ENCODE results near the gene CD59. TPM values are rescaled to one million over a fixed set of nuclear protein-coding genes. Genes with fewer than 3 reads are reported as not detected.
"Not testable (repeated sequence)": the region's sequence is repeated elsewhere in the genome, so short reads cannot be mapped to it uniquely, and the experiment has no call there.

Gene CD59
- total RNA-seq, 4 donors from 2014 or later, result 476 to 717 (median 695) TPM

DNA sequence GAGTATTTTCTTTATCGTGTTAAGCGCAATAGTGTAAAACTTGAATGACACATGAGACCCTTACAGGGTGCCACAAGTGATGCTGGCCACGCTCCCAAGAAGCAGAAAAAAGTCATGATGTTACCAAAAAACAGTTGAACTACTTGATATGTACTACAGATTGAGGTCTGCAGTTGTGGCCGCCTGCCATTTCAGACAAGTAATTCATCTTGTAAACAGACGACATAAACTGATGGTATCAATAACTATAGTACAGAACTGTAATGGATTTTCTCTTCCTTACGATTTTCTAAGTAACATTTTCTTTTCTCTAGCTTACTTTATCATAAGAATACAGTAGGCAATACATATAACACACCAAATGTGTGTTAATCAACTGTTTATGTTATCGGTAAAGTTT, 5.5 kb downstream of the CD59 start:
- H3K4me3 ChIP-seq, result peak overlapping the region; percentile 1 to 35 (median 16)

DNA sequence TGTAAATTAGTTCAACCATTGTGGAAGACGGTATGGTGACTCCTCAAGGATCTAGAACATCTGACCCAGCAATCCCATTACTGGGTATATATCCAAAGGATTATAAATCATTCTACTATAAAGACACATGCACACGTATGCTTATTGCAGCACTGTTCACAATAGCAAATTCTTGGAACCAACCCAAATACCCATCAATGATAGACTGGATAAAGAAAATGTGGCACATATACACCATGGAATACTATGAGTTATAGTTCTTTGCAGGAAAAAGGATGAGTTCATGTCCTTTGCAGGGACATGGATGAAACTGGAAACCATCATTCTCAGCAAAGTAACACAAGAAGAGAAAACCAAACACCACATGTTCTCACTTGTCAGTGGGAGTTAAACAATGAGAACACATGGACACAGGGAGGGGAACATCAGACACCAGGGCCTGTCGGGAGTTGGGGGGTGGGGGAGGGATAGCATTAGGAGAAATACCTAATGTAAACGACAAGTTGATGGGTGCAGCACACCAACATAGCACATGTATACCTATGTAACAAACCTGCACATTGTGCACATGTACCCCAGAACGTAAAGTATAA, 7.1 kb downstream of the CD59 start:
- in situ Hi-C loops (cut with MboI; ENCODE audit: low sequenced_read_pairs in 4 of 4); ATAC-seq; H3K4me3 ChIP-seq; intact Hi-C loops (cut with DNase I; ENCODE audit: low total_unique reads); DNase-seq; H3K36me3 ChIP-seq; H3K9me3 ChIP-seq; H3K27me3 ChIP-seq: not testable (repeated sequence)
- Histone ChIP-seq H3K4me1 (peaks cover 86 to 93% of the 10 kb centered on the region in 2 donors), H3K27ac (peak overlapping the region; percentile 21 to 99 (median 96))

More for the DNA sequence above, 5.5 kb downstream of the CD59 start:
- Histone ChIP-seq H3K4me1 (peaks cover 74 to 80% of the 10 kb centered on the region in 2 donors), H3K27me3 (no peaks in the 10 kb centered on the region), H3K27ac (peak overlapping the region; percentile 92 to 99 (median 98)), H3K36me3 (no peaks in the 10 kb centered on the region), H3K9me3 (no peaks in the 10 kb centered on the region)
- in situ Hi-C loops (cut with MboI; ENCODE audit: low sequenced_read_pairs in 4 of 4), result no loop called here
- intact Hi-C loops (cut with DNase I; ENCODE audit: low total_unique reads), result no loop called here
- ATAC-seq, result no peak
- TF ChIP-seq, protein P1, sequence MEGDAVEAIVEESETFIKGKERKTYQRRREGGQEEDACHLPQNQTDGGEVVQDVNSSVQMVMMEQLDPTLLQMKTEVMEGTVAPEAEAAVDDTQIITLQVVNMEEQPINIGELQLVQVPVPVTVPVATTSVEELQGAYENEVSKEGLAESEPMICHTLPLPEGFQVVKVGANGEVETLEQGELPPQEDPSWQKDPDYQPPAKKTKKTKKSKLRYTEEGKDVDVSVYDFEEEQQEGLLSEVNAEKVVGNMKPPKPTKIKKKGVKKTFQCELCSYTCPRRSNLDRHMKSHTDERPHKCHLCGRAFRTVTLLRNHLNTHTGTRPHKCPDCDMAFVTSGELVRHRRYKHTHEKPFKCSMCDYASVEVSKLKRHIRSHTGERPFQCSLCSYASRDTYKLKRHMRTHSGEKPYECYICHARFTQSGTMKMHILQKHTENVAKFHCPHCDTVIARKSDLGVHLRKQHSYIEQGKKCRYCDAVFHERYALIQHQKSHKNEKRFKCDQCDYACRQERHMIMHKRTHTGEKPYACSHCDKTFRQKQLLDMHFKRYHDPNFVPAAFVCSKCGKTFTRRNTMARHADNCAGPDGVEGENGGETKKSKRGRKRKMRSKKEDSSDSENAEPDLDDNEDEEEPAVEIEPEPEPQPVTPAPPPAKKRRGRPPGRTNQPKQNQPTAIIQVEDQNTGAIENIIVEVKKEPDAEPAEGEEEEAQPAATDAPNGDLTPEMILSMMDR (IDR thresholded peaks at IDR 0.05 in 4 of 5, conservative IDR thresholded peaks at IDR 0.05 in 1 of 5), result no peak
- no peak for TF ChIP-seq POLR2A (IDR thresholded peaks at IDR 0.05)
- no peak for DNase-seq

DNA sequence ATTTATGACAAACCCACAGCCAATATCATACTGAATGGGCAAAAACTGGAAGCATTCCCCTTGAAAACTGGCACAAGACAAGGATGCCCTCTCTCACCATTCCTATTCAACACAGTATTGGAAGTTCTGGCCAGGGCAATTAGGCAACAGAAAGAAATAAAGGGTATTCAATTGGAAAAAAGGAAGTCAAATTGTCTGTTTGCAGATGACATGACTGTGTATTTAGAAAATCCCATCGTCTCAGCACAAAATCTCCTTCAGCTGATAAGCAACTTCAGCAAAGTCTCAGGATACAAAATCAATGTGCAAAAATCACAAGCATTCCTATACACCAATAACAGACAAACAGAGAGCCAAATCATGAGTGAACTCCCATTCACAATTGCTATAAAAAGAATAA, 8.7 kb downstream of the CD59 start:
- H3K27ac ChIP-seq, result peak overlapping the region in 3 of 4 donors; percentile 92 to 99 (median 99)
- H3K27me3 ChIP-seq; H3K36me3 ChIP-seq; ATAC-seq; H3K4me3 ChIP-seq; DNase-seq; in situ Hi-C loops (cut with MboI; ENCODE audit: low sequenced_read_pairs in 4 of 4); H3K9me3 ChIP-seq; intact Hi-C loops (cut with DNase I; ENCODE audit: low total_unique reads): not testable (repeated sequence)
- peaks cover 86 to 93% of the 10 kb centered on the region in 2 donors for H3K4me1 ChIP-seq

DNA sequence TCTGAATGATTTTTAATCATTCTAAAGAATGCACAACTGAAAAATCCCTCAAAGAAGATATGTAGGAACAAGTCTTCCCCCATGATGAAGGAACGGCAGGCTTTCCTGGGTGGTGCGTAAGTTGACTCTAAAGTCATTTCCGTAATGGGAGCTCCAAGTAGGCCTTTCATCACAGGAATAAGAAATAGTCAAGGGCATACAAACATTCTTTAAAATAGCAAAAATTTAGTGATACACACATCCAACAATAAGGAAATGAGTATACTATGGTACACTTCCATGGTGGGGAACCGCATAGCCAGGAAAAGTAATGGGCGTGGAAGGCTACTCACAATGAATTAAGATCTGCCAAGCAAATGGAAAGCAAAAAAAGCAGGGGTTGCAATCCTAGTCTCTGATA, 10.7 kb downstream of the CD59 start:
- intact Hi-C loops (cut with DNase I; ENCODE audit: low total_unique reads) (no loop called here), in situ Hi-C loops (cut with MboI; ENCODE audit: low sequenced_read_pairs in 4 of 4) (no loop called here)
- no peak for DNase-seq
- H3K9me3 ChIP-seq, result no peaks in the 10 kb centered on the region
- no peak overlapping the region for H3K4me3 ChIP-seq
- peaks cover 0 to under 1% of the 10 kb centered on the region in 2 donors for H3K36me3 ChIP-seq
- TF ChIP-seq, protein P1 (IDR thresholded peaks at IDR 0.05 in 4 of 5, conservative IDR thresholded peaks at IDR 0.05 in 1 of 5), result no peak
- TF ChIP-seq POLR2A (IDR thresholded peaks at IDR 0.05), result no peak
- no peaks in the 10 kb centered on the region for H3K27me3 ChIP-seq
- H3K27ac ChIP-seq, result peak overlapping the region; percentile 92 to 99 (median 92)
- no peak for ATAC-seq
- peaks cover 86 to 93% of the 10 kb centered on the region in 2 donors for H3K4me1 ChIP-seq

DNA sequence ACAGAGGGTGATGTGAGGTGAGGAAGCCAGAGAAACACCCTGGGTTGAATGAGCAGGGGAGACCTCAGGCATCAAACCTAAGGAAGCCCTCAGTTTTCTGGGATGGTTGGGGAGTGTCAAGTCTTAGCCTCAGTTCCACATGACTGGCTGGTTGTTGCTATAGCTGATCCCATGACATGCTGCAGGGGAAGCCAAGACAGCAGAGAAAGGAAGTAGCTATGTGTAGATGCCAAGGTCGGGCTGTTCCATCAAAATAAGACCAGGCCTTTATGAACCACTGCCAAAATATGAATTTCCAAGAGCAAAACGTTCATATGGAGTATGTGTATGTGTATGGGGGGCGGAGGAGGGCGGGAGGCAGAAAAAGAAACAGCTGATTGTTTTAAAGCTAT, 11.6 kb downstream of the CD59 start:
- ATAC-seq (peak; percentile 48 to 73), DNase-seq (peak; percentile 79)
- peaks cover 86 to 93% of the 10 kb centered on the region in 2 donors for H3K4me1 ChIP-seq
- H3K27me3 ChIP-seq, result no peaks in the 10 kb centered on the region
- H3K36me3 ChIP-seq, result peaks cover 0 to 9% of the 10 kb centered on the region in 2 donors
- peak overlapping the region in 1 of 4 donors; percentile 13 for H3K4me3 ChIP-seq
- intact Hi-C loops (cut with DNase I; ENCODE audit: low total_unique reads), result no loop called here
- in situ Hi-C loops (cut with MboI; ENCODE audit: low sequenced_read_pairs in 4 of 4), result no loop called here
- no peaks in the 10 kb centered on the region for H3K9me3 ChIP-seq
- peak; percentile 17 to 41 for TF ChIP-seq POLR2A (IDR thresholded peaks at IDR 0.05)
- TF ChIP-seq, protein P1 (IDR thresholded peaks at IDR 0.05 in 4 of 5, conservative IDR thresholded peaks at IDR 0.05 in 1 of 5), result no peak
- peak overlapping the region; percentile 92 to 99 (median 92) for H3K27ac ChIP-seq
